AG10803 (cell line): ENCODE measurements around the gene CASKIN1.

Experiments used
- DNase-seq: peaks from one replicate; pipeline ENCODE4 v3.0.0; 2010; ENCODE audit warnings: low read depth
- H3K4me3 ChIP-seq: 2 replicates; pipeline ENCODE4 v1.5.1; 2011; ENCODE audit warnings: mild to moderate bottlenecking, low read length, control low read depth
- CTCF ChIP-seq: conservative IDR thresholded peaks from 2 replicates; pipeline ENCODE4 v1.5.1; 2011; ENCODE audit warnings: mild to moderate bottlenecking, low read length, control low read depth, inconsistent platforms

The CASKIN1 gene

GRCh38 chr16:2226245-2226793 lies 29.9 kb upstream of the CASKIN1 start:
- DNase-seq: no peak
- no peak for TF ChIP-seq CTCF
- H3K4me3 ChIP-seq: no peak overlapping the region

DNA sequence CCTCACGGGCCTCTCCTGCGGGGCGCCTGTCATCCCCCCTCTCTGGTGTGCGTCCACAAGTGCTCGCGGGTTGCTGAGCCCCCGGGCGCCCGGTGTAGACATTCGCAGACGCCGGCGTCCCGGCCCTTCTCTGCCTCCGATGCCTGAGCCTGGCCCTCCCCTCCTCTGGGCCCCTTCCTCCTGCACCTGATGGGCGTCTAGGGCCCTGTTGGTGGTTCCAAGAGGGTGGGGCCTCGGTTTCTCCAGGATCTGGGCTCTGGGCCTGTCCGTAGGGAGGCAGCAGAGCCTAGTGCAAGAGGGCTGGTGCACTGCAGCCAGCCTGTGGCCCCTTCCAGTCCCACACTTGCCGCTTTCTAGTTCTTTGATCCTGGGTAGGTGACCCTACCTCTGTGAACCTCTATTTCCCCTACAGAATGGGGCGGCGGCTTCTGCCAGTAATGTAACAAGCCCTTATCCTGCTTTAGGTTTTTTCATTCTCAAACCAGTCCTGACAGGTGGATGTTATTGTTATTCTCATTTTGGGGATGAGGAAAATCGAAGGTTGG lies 27.6 kb upstream of the CASKIN1 start:
- peak; percentile 49 for DNase-seq
- peak; percentile 27 for TF ChIP-seq CTCF

GRCh38 chr16:2223221-2223941 lies 27.0 kb upstream of the CASKIN1 start, which contains the start of gene E4F1:
Gene E4F1 (plus strand): TSS chr16:2223591. CDS start chr16:2223614, 23 bp downstream.
- no peak for TF ChIP-seq CTCF
- peak within 1 kb of the TSS; percentile 85 for H3K4me3 ChIP-seq
- DNase-seq: peak; percentile 100

More for the DNA sequence above, 27.6 kb upstream of the CASKIN1 start:
- peak overlapping the region; percentile 85 for H3K4me3 ChIP-seq

DNA sequence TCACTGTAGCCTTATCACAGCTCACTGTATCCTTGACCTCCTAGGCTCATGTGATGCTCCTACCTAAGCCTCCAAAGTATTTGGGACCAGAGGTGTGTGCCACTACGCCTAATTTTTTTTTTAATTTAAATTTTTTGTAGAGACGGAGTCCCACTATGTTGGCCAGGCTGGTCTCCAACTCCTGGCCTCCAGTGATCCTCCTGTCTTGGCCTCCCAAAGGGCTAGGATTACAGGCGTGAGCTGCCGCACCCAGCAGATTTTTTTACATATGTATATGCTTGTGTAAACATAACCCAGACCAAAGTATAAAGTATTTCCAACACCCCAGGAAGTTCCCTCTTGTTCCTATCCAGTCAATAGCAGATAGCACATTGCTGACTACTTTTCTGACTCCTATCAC lies 19.9 kb upstream of the CASKIN1 start:
- TF ChIP-seq CTCF: no peak
- no peak overlapping the region for H3K4me3 ChIP-seq
- no peak for DNase-seq

GRCh38 chr16:2214719-2214968 lies 18.2 kb upstream of the CASKIN1 start, which contains the start of gene PGP:
Gene PGP (minus strand): TSS chr16:2214840. CDS start chr16:2214777, 63 bp downstream.
- H3K4me3 ChIP-seq: peak within 1 kb of the TSS; percentile 88
- no peak for TF ChIP-seq CTCF
- no peak for DNase-seq

GRCh38 chr16:2213817-2214718 lies 17.7 kb upstream of the CASKIN1 start:
- peak overlapping the region; percentile 60 for H3K4me3 ChIP-seq
- DNase-seq: no peak
- TF ChIP-seq CTCF: 0 out of 2 replicates have a peak, but pooled peaks have one; percentile 2
